K562 (cell line): ENCODE measurements around the gene HIVEP1. TPM values are rescaled to one million over a fixed set of nuclear protein-coding genes. Genes with fewer than 3 reads are reported as not detected.

ENCODE experiments used
- TOE1 ChIP-seq, 2 experiments: fragments of 450-650 bp in 1 of 2; sonication (generic) in 1 of 2; formaldehyde crosslinking in 1 of 2; IDR thresholded peaks; 2 replicates each; pipeline versions ENCODE4 v1.7.1 to v1.8.0; 2016 to 2022; ENCODE audit warnings: borderline replicate concordance in 2 of 2, mild to moderate bottlenecking in 2 of 2, antibody characterized with exemption in 1 of 2, inconsistent platforms in 1 of 2, low read depth in 1 of 2, missing genetic modification reagents in 1 of 2, moderate library complexity in 1 of 2
- TRIM24 ChIP-seq, 2 experiments: fragments of 450-650 bp; IDR thresholded peaks; 2 replicates each; pipeline ENCODE4 v1.6.1; 2016
- ZBTB34 ChIP-seq: fragments of 250-450 bp; sonication (Bioruptor Pico); IDR thresholded peaks from 2 replicates; pipeline ENCODE4 v1.8.0; 2021; ENCODE audit warnings: mild to moderate bottlenecking, moderate library complexity
- ZBTB40 ChIP-seq, 2 experiments: fragments of 450-650 bp in 1 of 2; sonication (generic) in 1 of 2; formaldehyde crosslinking in 1 of 2; IDR thresholded peaks; 2 replicates each; pipeline versions ENCODE4 v1.7.1 to v1.9.0; 2016 to 2022; ENCODE audit warnings: inconsistent platforms in 1 of 2, mild to moderate bottlenecking in 1 of 2, missing genetic modification reagents in 1 of 2
- ZNF318 ChIP-seq, 2 experiments: fragments of 450-650 bp; IDR thresholded peaks; 2 replicates each; pipeline ENCODE4 v1.6.1; 2016; ENCODE audit warnings: mild to moderate bottlenecking in 2 of 2, borderline replicate concordance in 1 of 2, low read depth in 1 of 2, moderate library complexity in 1 of 2
- polyA plus RNA-seq, 8 experiments: library from polyadenylated mRNA; depleted of rRNA in 4 of 8; stranded (reverse) in 5 of 8; unstranded in 3 of 8; fragments of >200 nt; fragmentation: Nextera tagmentation in 2 of 8; fragmentation: Illumina TruSeq in 1 of 8; extraction: Ambion mirVana in 2 of 8; extraction: Trizol in 1 of 8; gene quantifications; 2 replicates each; pipeline versions ENCODE4 v1.2.1 to v1.2.3, GENCODE V29; 2011 to 2014; ENCODE audit warnings: inconsistent platforms in 1 of 8, missing spikeins in 1 of 8
- total RNA-seq, 7 experiments: library from RNA; depleted of rRNA in 6 of 7; stranded (reverse); fragments of >200 nt in 6 of 7; fragmentation: Illumina TruSeq in 2 of 7; extraction: Trizol in 2 of 7; gene quantifications; 2 replicates each; pipeline versions ENCODE4 v1.2.1 to v1.2.3, GENCODE V29; 2011 to 2021; ENCODE audit warnings: low replicate concordance in 1 of 7

Gene HIVEP1
- total and polyA plus RNA-seq, 9 of the 15 experiments (the other 6 are each of a cell fraction or from before 2014, with no cell fraction given) = 6.0 to 33.3 (median 21.7) TPM

GRCh38 chr6:11978169-11978987, 33.7 kb upstream of the HIVEP1 start (continued):
- peak; percentile 71; the same call in 1 of the 2 replicates for TF ChIP-seq ZBTB40 (IDR thresholded peaks at IDR 0.05)
- TF ChIP-seq ZBTB40 (CRISPR knock-in tag; IDR thresholded peaks at IDR 0.05) = no peak
- TF ChIP-seq ZNF318 (IDR thresholded peaks at IDR 0.05; ENCODE audit: borderline replicate concordance in 1 of 2, low read depth in 1 of 2) = 0 out of 4 replicates have a peak, but pooled peaks of 1 of the 2 experiments have one; percentile 20
- TF ChIP-seq TOE1 (IDR thresholded peaks at IDR 0.05; ENCODE audit: borderline replicate concordance) = 0 out of 2 replicates have a peak, but pooled peaks have one; percentile 15
- TF ChIP-seq TOE1 (CRISPR knock-in tag; IDR thresholded peaks at IDR 0.05; ENCODE audit: borderline replicate concordance, low read depth) = no peak
- TF ChIP-seq ZBTB34 = no peak
- peak in 1 of 2 experiments; percentile 54; a peak in 2 of 4 replicates for TF ChIP-seq TRIM24 (IDR thresholded peaks at IDR 0.05)
